Rectal smooth muscle tissue (tissue), 1 donor: ENCODE data around the gene FA2H.
"Not testable (repeated sequence)": the region's sequence is repeated elsewhere in the genome, so short reads cannot be mapped to it uniquely, and the experiment has no call there.

Experiments
- H3K27ac ChIP-seq: one replicate; pipeline ENCODE4 v1.7.0; 2013; ENCODE audit warnings: low read depth, low read length, inconsistent platforms
- H3K27me3 ChIP-seq: one replicate; pipeline ENCODE4 v1.7.0; 2013; ENCODE audit warnings: low read length; ENCODE audit not compliant: control insufficient read depth, insufficient read depth
- H3K36me3 ChIP-seq: one replicate; pipeline ENCODE4 v1.7.0; 2013; ENCODE audit warnings: low read length; ENCODE audit not compliant: control insufficient read depth, insufficient read depth
- H3K4me1 ChIP-seq: one replicate; pipeline ENCODE4 v1.7.0; 2013; ENCODE audit warnings: low read length; ENCODE audit not compliant: control insufficient read depth, insufficient read depth
- H3K4me3 ChIP-seq: one replicate; pipeline ENCODE4 v1.7.0; 2013; ENCODE audit warnings: low read length
- H3K9ac ChIP-seq: one replicate; pipeline ENCODE4 v1.7.0; 2013; ENCODE audit warnings: low read length

The FA2H gene

GRCh38 chr16:74774223-74775139, at the start of gene FA2H:
Gene FA2H, minus strand, starts transcription at chr16:74774820. Its CDS starts 65 bp downstream, at chr16:74774755.
- Histone ChIP-seq H3K9ac (peak within 1 kb of the TSS; percentile 49), H3K27me3 (peaks cover 11% of the 10 kb centered on the region), H3K27ac (no peak within 1 kb of the TSS), H3K4me3 (peak within 1 kb of the TSS; percentile 76), H3K36me3 (no peaks in the 10 kb centered on the region), H3K4me1 (peaks cover 2% of the 10 kb centered on the region)

- no peaks in the 10 kb centered on the region for H3K4me1 ChIP-seq
Measured at GRCh38 chr16:74817851-74818250, 43.2 kb upstream of the FA2H start.

GRCh38 chr16:74813109-74813641, 38.6 kb upstream of the FA2H start:
- H3K9ac ChIP-seq = no peak overlapping the region
- H3K4me1 ChIP-seq = no peaks in the 10 kb centered on the region
- no peak overlapping the region for H3K27ac ChIP-seq
- no peak overlapping the region for H3K4me3 ChIP-seq
- no peaks in the 10 kb centered on the region for H3K27me3 ChIP-seq
- no peaks in the 10 kb centered on the region for H3K36me3 ChIP-seq

More at GRCh38 chr16:74817851-74818250, 43.2 kb upstream of the FA2H start:
- Histone ChIP-seq H3K27ac (no peak overlapping the region), H3K36me3 (no peaks in the 10 kb centered on the region), H3K9ac (no peak overlapping the region), H3K4me3 (no peak overlapping the region), H3K27me3 (no peaks in the 10 kb centered on the region)

- Histone ChIP-seq H3K27me3 (no peaks in the 10 kb centered on the region), H3K4me1 (no peaks in the 10 kb centered on the region), H3K27ac (no peak overlapping the region), H3K4me3 (no peak overlapping the region), H3K36me3 (no peaks in the 10 kb centered on the region), H3K9ac (no peak overlapping the region)
Measured at GRCh38 chr16:74811911-74812310, 37.3 kb upstream of the FA2H start.

GRCh38 chr16:74811216-74811615, 36.6 kb upstream of the FA2H start:
- not testable (repeated sequence) for H3K4me1 ChIP-seq, H3K36me3 ChIP-seq, H3K9ac ChIP-seq, H3K27ac ChIP-seq, H3K4me3 ChIP-seq, H3K27me3 ChIP-seq

GRCh38 chr16:74807052-74807646, 32.5 kb upstream of the FA2H start:
- Histone ChIP-seq H3K9ac (no peak overlapping the region), H3K4me3 (no peak overlapping the region), H3K36me3 (no peaks in the 10 kb centered on the region), H3K27ac (no peak overlapping the region), H3K4me1 (no peaks in the 10 kb centered on the region), H3K27me3 (no peaks in the 10 kb centered on the region)

GRCh38 chr16:74800216-74800871, 25.7 kb upstream of the FA2H start:
- Histone ChIP-seq H3K36me3 (no peaks in the 10 kb centered on the region), H3K9ac (no peak overlapping the region), H3K4me1 (no peaks in the 10 kb centered on the region), H3K4me3 (no peak overlapping the region), H3K27ac (no peak overlapping the region), H3K27me3 (no peaks in the 10 kb centered on the region)

GRCh38 chr16:74797414-74797813, 22.8 kb upstream of the FA2H start:
- Histone ChIP-seq H3K4me3 (no peak overlapping the region), H3K36me3 (no peaks in the 10 kb centered on the region), H3K27ac (no peak overlapping the region), H3K27me3 (no peaks in the 10 kb centered on the region), H3K9ac (no peak overlapping the region), H3K4me1 (no peaks in the 10 kb centered on the region)

GRCh38 chr16:74795104-74795503, 20.5 kb upstream of the FA2H start:
- Histone ChIP-seq H3K4me3 (no peak overlapping the region), H3K27ac (no peak overlapping the region), H3K27me3 (no peaks in the 10 kb centered on the region), H3K9ac (no peak overlapping the region), H3K4me1 (no peaks in the 10 kb centered on the region), H3K36me3 (no peaks in the 10 kb centered on the region)

- no peaks in the 10 kb centered on the region for H3K27me3 ChIP-seq
- no peak overlapping the region for H3K9ac ChIP-seq
- no peak overlapping the region for H3K27ac ChIP-seq
- H3K4me3 ChIP-seq = no peak overlapping the region
- no peaks in the 10 kb centered on the region for H3K4me1 ChIP-seq
- H3K36me3 ChIP-seq = no peaks in the 10 kb centered on the region
Measured at GRCh38 chr16:74794668-74795067, 20.0 kb upstream of the FA2H start.

- H3K9ac ChIP-seq = no peak overlapping the region
- no peaks in the 10 kb centered on the region for H3K27me3 ChIP-seq
- H3K27ac ChIP-seq = no peak overlapping the region
- H3K4me3 ChIP-seq = no peak overlapping the region
- no peaks in the 10 kb centered on the region for H3K4me1 ChIP-seq
- no peaks in the 10 kb centered on the region for H3K36me3 ChIP-seq
Measured at GRCh38 chr16:74793571-74793970, 19.0 kb upstream of the FA2H start.

- no peak overlapping the region for H3K27ac ChIP-seq
- no peaks in the 10 kb centered on the region for H3K27me3 ChIP-seq
- no peaks in the 10 kb centered on the region for H3K36me3 ChIP-seq
- H3K4me1 ChIP-seq = no peaks in the 10 kb centered on the region
- H3K9ac ChIP-seq = no peak overlapping the region
- no peak overlapping the region for H3K4me3 ChIP-seq
Measured at GRCh38 chr16:74792225-74792624, 17.6 kb upstream of the FA2H start.
